DND-41 (cell line): ENCODE measurements around the gene RIN3.

Source experiments
- ATAC-seq: fragments of 200-7000 bp; cut with Tn5 transposase; 3 replicates; pipeline ENCODE4 v1.9.1; 2021; ENCODE audit warnings: low read depth; ENCODE audit not compliant: insufficient read depth
- DNase-seq: peaks from one replicate; pipeline ENCODE4 v3.0.0-alpha.2; 2020
- H2AFZ ChIP-seq: 2 replicates; pipeline ENCODE4 v1.6.0; 2012; ENCODE audit warnings: low read depth, low read length
- H3K27ac ChIP-seq: 2 replicates; pipeline ENCODE4 v1.5.1; 2012; ENCODE audit warnings: low read length, inconsistent platforms
- H3K27me3 ChIP-seq: fragments of 200-600 bp; sonication (generic); 2 replicates; pipeline ENCODE4 v1.6.0; 2012; ENCODE audit warnings: low read length, mild to moderate bottlenecking, inconsistent platforms; ENCODE audit not compliant: insufficient read depth, poor library complexity
- H3K36me3 ChIP-seq: 2 replicates; pipeline ENCODE4 v1.5.1; 2012; ENCODE audit warnings: low read length, inconsistent platforms; ENCODE audit not compliant: insufficient read depth
- H3K4me1 ChIP-seq: 2 replicates; pipeline ENCODE4 v1.5.1; 2012; ENCODE audit warnings: mild to moderate bottlenecking, low read length; ENCODE audit not compliant: insufficient read depth
- H3K4me2 ChIP-seq: 2 replicates; pipeline ENCODE4 v1.6.0; 2012; ENCODE audit warnings: mild to moderate bottlenecking, moderate library complexity, low read length, inconsistent platforms; ENCODE audit not compliant: insufficient read depth
- H3K4me3 ChIP-seq, 2 experiments: fragments of 200-600 bp in 1 of 2; shearing (Covaris generic) in 1 of 2; 2 replicates each; pipeline ENCODE4 v1.5.1; 2012 to 2016; ENCODE audit warnings: inconsistent platforms in 2 of 2, low read length in 2 of 2, mild to moderate bottlenecking in 2 of 2, low read depth in 1 of 2, moderate library complexity in 1 of 2
- H3K79me2 ChIP-seq: 2 replicates; pipeline ENCODE4 v1.6.0; 2012; ENCODE audit warnings: low read length, inconsistent platforms; ENCODE audit not compliant: insufficient read depth
- H3K9ac ChIP-seq: 2 replicates; pipeline ENCODE4 v1.6.0; 2012; ENCODE audit warnings: low read depth, mild to moderate bottlenecking, inconsistent platforms, low read length, moderate library complexity
- H3K9me3 ChIP-seq: 2 replicates; pipeline ENCODE4 v1.5.1; 2012; ENCODE audit warnings: low read length, moderate library complexity, mild to moderate bottlenecking, inconsistent platforms; ENCODE audit not compliant: insufficient read depth, severe bottlenecking
- H4K20me1 ChIP-seq: 2 replicates; pipeline ENCODE4 v1.6.0; 2012; ENCODE audit warnings: low read length; ENCODE audit not compliant: insufficient read depth
- CTCF ChIP-seq: IDR thresholded peaks from 2 replicates; pipeline ENCODE4 v1.5.1; 2012; ENCODE audit warnings: borderline replicate concordance, low read length, moderate library complexity, mild to moderate bottlenecking; ENCODE audit not compliant: poor library complexity, severe bottlenecking; ENCODE audit errors: extremely low read depth
- EZH2 ChIP-seq: IDR thresholded peaks from 3 replicates; pipeline ENCODE4 v1.6.1; 2012; ENCODE audit warnings: borderline replicate concordance, low read depth, mild to moderate bottlenecking, moderate library complexity, low read length, inconsistent platforms; ENCODE audit not compliant: severe bottlenecking

Gene RIN3

GRCh38 chr14:92503756-92504491, 9.7 kb upstream of the RIN3 start:
- Histone ChIP-seq H3K4me3 (no peak overlapping the region), H3K9ac (no peak overlapping the region), H4K20me1 (no peaks in the 10 kb centered on the region), H3K4me1 (no peaks in the 10 kb centered on the region), H3K9me3 (no peaks in the 10 kb centered on the region), H3K4me2 (no peak overlapping the region), H3K27me3 (no peaks in the 10 kb centered on the region), H3K79me2 (no peaks in the 10 kb centered on the region), H2AFZ (no peak overlapping the region), H3K27ac (no peak overlapping the region), H3K36me3 (no peaks in the 10 kb centered on the region)
- ATAC-seq (no peak), DNase-seq (no peak)
- TF ChIP-seq CTCF, result no peak
- TF ChIP-seq EZH2, result no peak

- ATAC-seq, result no peak
Observed at GRCh38 chr14:92505826-92506225, 7.8 kb upstream of the RIN3 start.

GRCh38 chr14:92506231-92506630, 7.3 kb upstream of the RIN3 start:
- Histone ChIP-seq H3K9me3 (no peaks in the 10 kb centered on the region), H2AFZ (no peak overlapping the region), H3K79me2 (no peaks in the 10 kb centered on the region), H3K4me2 (no peak overlapping the region), H4K20me1 (no peaks in the 10 kb centered on the region), H3K9ac (no peak overlapping the region), H3K4me3 (no peak overlapping the region), H3K27ac (no peak overlapping the region), H3K27me3 (no peaks in the 10 kb centered on the region), H3K36me3 (no peaks in the 10 kb centered on the region), H3K4me1 (no peaks in the 10 kb centered on the region)
- TF ChIP-seq CTCF (no peak), EZH2 (no peak)
- ATAC-seq (no peak), DNase-seq (no peak)

More at GRCh38 chr14:92505826-92506225, 7.8 kb upstream of the RIN3 start:
- H2AFZ ChIP-seq, result no peak overlapping the region
- H3K79me2 ChIP-seq, result no peaks in the 10 kb centered on the region
- no peak for DNase-seq
- H3K4me2 ChIP-seq, result no peak overlapping the region
- H3K4me1 ChIP-seq, result no peaks in the 10 kb centered on the region
- H3K9ac ChIP-seq, result no peak overlapping the region
- no peak overlapping the region for H3K27ac ChIP-seq
- no peaks in the 10 kb centered on the region for H3K36me3 ChIP-seq
- TF ChIP-seq EZH2, result no peak
- TF ChIP-seq CTCF, result no peak
- H3K4me3 ChIP-seq, result no peak overlapping the region
- H3K9me3 ChIP-seq, result no peaks in the 10 kb centered on the region
- H3K27me3 ChIP-seq, result no peaks in the 10 kb centered on the region
- H4K20me1 ChIP-seq, result no peaks in the 10 kb centered on the region
